ENCODE measurements around the gene VWA7.

The VWA7 gene

GRCh38 chr6:31768363-31769257 lies 8.5 kb downstream of the VWA7 start:
- TF ChIP-seq GATA2 (IDR thresholded peaks at IDR 0.05; ENCODE audit: low read depth, low read length) (no peak), GATA3 (IDR thresholded peaks at IDR 0.05; ENCODE audit: low read depth, low read length) (no peak)

GRCh38 chr6:31767096-31767645 lies 10.0 kb downstream of the VWA7 start:
- TF ChIP-seq GATA2 (IDR thresholded peaks at IDR 0.05; ENCODE audit: low read depth, low read length) (no peak), GATA3 (IDR thresholded peaks at IDR 0.05; ENCODE audit: low read depth, low read length) (no peak)

- TF ChIP-seq GATA3 (IDR thresholded peaks at IDR 0.05; ENCODE audit: low read depth, low read length) (no peak), GATA2 (IDR thresholded peaks at IDR 0.05; ENCODE audit: low read depth, low read length) (no peak)
Measured at GRCh38 chr6:31765910-31766794, 11.0 kb downstream of the VWA7 start.

- TF ChIP-seq GATA2 (IDR thresholded peaks at IDR 0.05; ENCODE audit: low read depth, low read length) (no peak), GATA3 (IDR thresholded peaks at IDR 0.05; ENCODE audit: low read depth, low read length) (no peak)
Measured at GRCh38 chr6:31765559-31765909, 11.6 kb downstream of the VWA7 start.

- no peak for TF ChIP-seq GATA3 (IDR thresholded peaks at IDR 0.05; ENCODE audit: low read depth, low read length)
- no peak for TF ChIP-seq GATA2 (IDR thresholded peaks at IDR 0.05; ENCODE audit: low read depth, low read length)
Measured at GRCh38 chr6:31764198-31764597, 12.9 kb downstream of the VWA7 start.

- TF ChIP-seq GATA2 (IDR thresholded peaks at IDR 0.05; ENCODE audit: low read depth, low read length) = no peak
- TF ChIP-seq GATA3 (IDR thresholded peaks at IDR 0.05; ENCODE audit: low read depth, low read length) = no peak
Measured at GRCh38 chr6:31763619-31763940, 13.5 kb downstream of the VWA7 start.

DNA sequence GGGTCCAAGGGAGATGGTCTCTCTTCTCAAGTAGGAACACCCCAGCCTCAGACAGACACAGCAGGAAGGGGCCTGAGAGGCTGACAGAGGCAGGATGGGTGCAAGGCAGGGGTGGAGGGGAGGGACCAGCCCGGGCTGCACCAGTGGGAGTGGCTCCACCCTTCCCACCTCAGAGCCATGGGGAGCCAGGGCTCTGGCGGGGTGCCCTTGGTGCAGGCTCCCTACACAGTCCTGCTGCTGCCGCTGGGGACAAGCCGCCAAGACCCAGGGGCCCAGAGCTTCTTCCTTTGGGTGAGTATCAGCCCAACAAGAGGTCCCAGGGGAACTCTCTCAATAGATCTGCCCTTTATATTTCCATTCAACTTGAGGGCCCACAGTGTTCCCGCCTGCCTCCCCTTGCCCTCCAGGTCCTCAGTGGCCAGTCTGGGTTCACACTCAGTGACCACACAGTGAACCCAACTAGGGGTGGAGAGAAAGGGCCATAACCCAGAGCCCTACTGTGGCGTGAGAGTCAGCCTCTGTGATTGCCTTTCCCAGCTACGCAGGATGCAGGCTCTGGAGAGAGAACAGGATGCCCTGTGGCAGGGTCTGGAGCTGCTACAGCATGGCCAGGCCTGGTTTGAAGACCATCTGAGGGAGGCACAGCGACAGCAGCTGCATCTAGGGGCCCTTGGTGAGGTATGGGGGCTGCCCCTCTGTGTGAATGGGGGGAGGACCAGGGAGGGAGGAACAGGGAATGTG lies 14.1 kb downstream of the VWA7 start:
- TF ChIP-seq GATA3 (IDR thresholded peaks at IDR 0.05; ENCODE audit: low read depth, low read length) (no peak), GATA2 (IDR thresholded peaks at IDR 0.05; ENCODE audit: low read depth, low read length) (no peak)

DNA sequence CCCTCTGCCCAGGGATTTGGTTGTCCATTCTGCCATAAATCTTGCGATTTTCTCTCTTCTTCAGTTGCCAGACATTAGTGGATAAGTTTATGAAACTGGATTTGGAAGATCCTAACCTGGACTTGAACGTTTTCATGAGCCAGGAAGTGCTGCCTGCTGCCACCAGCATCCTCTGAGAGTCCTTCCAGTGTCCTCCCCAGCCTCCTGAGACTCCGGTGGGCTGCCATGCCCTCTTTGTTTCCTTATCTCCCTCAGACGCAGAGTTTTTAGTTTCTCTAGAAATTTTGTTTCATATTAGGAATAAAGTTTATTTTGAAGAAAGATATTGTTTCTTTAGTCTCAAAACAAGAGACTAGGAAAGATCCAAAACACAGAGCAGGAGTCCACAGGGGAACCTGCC lies 14.8 kb downstream of the VWA7 start, which contains the start of gene SAPCD1:
Gene SAPCD1 (plus strand): TSS at position 301 of the 400 bp plus-strand sequence. CDS start 399 bp downstream, outside the sequence.
- TF ChIP-seq GATA3 (IDR thresholded peaks at IDR 0.05; ENCODE audit: low read depth, low read length) (no peak), GATA2 (IDR thresholded peaks at IDR 0.05; ENCODE audit: low read depth, low read length) (no peak)

GRCh38 chr6:31761343-31761742 lies 15.8 kb downstream of the VWA7 start:
- TF ChIP-seq GATA3 (IDR thresholded peaks at IDR 0.05; ENCODE audit: low read depth, low read length) (no peak), GATA2 (IDR thresholded peaks at IDR 0.05; ENCODE audit: low read depth, low read length) (no peak)

- TF ChIP-seq GATA2 (IDR thresholded peaks at IDR 0.05; ENCODE audit: low read depth, low read length) = no peak
- TF ChIP-seq GATA3 (IDR thresholded peaks at IDR 0.05; ENCODE audit: low read depth, low read length) = no peak
Measured at GRCh38 chr6:31760790-31761189, 16.3 kb downstream of the VWA7 start.

DNA sequence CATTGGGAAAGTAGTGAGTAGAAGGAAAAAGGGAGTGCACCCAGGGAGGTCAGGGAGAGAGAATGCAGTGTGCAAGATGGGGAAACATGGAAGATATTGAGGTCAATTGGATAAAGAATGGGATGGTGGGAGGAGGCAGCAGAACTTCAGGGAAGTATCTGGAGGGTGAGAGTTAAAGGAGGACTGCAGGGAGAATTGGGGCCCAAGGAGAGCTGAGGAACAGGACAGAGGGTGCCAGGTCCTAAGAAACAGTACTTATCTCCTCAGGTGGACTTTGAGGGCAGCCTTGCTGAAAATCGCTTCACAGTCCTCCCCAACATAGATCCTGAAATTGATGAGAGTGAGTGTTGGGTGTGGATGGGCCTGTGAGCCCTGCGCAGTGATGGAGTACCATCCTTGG lies 18.8 kb downstream of the VWA7 start:
- TF ChIP-seq GATA2 (IDR thresholded peaks at IDR 0.05; ENCODE audit: low read depth, low read length) (no peak), GATA3 (IDR thresholded peaks at IDR 0.05; ENCODE audit: low read depth, low read length) (no peak)

DNA sequence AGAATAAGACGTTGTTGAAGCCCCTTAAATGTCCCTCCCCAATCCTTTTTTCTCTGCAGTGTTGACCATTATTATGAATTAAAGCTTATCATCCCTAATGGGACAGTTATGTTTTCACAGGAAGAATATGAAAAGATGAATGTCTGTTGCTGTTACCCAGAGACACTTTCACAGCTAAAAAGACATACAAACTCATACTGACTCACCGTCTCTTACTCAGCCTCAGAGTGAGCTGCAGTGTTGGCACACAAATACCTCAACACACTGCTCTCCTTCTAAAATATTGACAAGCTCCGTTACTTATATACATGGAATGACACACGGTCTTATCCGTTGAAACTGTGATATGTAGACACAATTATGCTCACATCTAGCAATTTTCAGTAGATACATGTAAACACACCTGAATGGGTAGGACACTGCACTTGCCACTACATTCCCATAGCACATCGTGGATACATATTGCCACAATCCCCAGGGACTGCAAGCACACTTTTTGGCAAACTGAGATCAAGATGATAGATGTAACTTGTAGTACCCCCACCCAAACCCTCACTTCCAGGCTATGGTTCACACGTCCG lies 24.3 kb downstream of the VWA7 start:
- TF ChIP-seq GATA2 (IDR thresholded peaks at IDR 0.05; ENCODE audit: low read depth, low read length) = no peak
- TF ChIP-seq GATA3 (IDR thresholded peaks at IDR 0.05; ENCODE audit: low read depth, low read length) = no peak

DNA sequence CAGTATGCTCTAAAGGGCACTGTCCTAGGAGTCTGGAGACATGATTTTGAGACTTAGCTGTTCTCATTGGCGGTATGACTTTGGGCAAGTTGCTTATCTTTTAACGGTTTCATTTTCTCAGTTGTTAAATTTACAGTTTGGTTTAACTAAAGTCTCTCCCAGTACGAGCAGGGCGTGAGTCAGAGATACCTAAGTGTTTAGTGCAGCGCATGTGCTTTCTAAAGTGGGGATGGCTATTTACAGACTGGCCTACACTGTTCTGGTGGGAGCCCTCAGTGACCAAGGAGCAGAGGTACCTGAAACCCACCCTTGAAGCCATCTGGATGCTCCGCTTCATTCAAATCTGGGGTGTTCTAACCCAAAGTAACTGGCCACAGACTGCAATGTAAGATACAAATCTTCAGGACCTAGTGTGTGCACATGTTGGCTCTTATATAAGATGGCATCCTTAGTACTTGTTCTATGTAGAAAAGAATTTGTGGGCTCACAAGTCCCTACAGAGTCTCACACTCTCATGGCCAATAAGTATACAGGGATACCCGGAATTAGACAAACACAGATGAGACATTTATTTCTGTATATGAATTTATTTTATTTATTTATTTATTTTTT lies 26.6 kb downstream of the VWA7 start:
- TF ChIP-seq GATA3 (IDR thresholded peaks at IDR 0.05; ENCODE audit: low read depth, low read length) (no peak), GATA2 (IDR thresholded peaks at IDR 0.05; ENCODE audit: low read depth, low read length) (no peak)

Data from SH-SY5Y (cell line).